ENCODE measurements around the gene FURIN. TPM values are rescaled to one million over a fixed set of nuclear protein-coding genes. Genes with fewer than 3 reads are reported as not detected.

The FURIN gene
- total RNA-seq, 1 donor from 2014 or later: 8.3 TPM

- peaks cover 47% of the 10 kb centered on the region for H3K4me1 Mint-ChIP-seq
- peaks cover 5% of the 10 kb centered on the region for H3K27me3 Mint-ChIP-seq (ENCODE audit: insufficient read depth, low read depth)
- Histone ChIP-seq H3K9ac (no peak overlapping the region), H3K4me3 (no peak overlapping the region), H3F3A (ENCODE audit: low read depth) (peaks cover 36% of the 10 kb centered on the region), H3K4me1 (peaks cover 41% of the 10 kb centered on the region), H3K27ac (no peak overlapping the region), H3K79me2 (ENCODE audit: low read depth) (peaks cover 6% of the 10 kb centered on the region), H3K36me3 (no peaks in the 10 kb centered on the region), H4K20me1 (ENCODE audit: low read depth) (peaks cover 17% of the 10 kb centered on the region), H2AFZ (replicated peaks) (no peak overlapping the region), H3K4me2 (peak overlapping the region; percentile 12), H3K9me3 (ENCODE audit: low read depth) (no peaks in the 10 kb centered on the region), H3K27me3 (no peaks in the 10 kb centered on the region)
- H3K4me3 Mint-ChIP-seq: peak overlapping the region; percentile 90
- H3K9me3 Mint-ChIP-seq: no peaks in the 10 kb centered on the region
- no peak for TF ChIP-seq EZH2 (IDR thresholded peaks at IDR 0.05)
- no peak for TF ChIP-seq CTCF (IDR thresholded peaks at IDR 0.05)
- no peak for TF ChIP-seq EZH2phosphoT487 (IDR thresholded peaks at IDR 0.05)
- peaks cover 2% of the 10 kb centered on the region for H3K36me3 Mint-ChIP-seq
- DNase-seq (ENCODE audit: low spot score): peak; percentile 61
- H3K27ac Mint-ChIP-seq: no peak overlapping the region
Observed at GRCh38 chr15:90869601-90870353, 1.4 kb downstream of the FURIN start.

GRCh38 chr15:90870354-90871138 is 2.2 kb downstream of the FURIN start:
- no peaks in the 10 kb centered on the region for H3K9me3 ChIP-seq (ENCODE audit: low read depth)
- H3K79me2 ChIP-seq (ENCODE audit: low read depth): peaks cover 6% of the 10 kb centered on the region
- peak overlapping the region; percentile 90 for H3K4me3 Mint-ChIP-seq
- peaks cover 2% of the 10 kb centered on the region for H3K36me3 Mint-ChIP-seq
- TF ChIP-seq EZH2 (IDR thresholded peaks at IDR 0.05) (no peak), EZH2phosphoT487 (IDR thresholded peaks at IDR 0.05) (no peak), CTCF (IDR thresholded peaks at IDR 0.05) (no peak)
- H3K4me2 ChIP-seq: peak overlapping the region; percentile 98
- H3K27ac Mint-ChIP-seq: peak overlapping the region; percentile 84
- H2AFZ ChIP-seq (replicated peaks): peak overlapping the region; percentile 86
- peaks cover 36% of the 10 kb centered on the region for H3F3A ChIP-seq (ENCODE audit: low read depth)
- no peak overlapping the region for H3K9ac ChIP-seq
- DNase-seq (ENCODE audit: low spot score): no peak
- peaks cover 41% of the 10 kb centered on the region for H3K4me1 ChIP-seq
- peak overlapping the region; percentile 94 for H3K4me3 ChIP-seq
- peaks cover 17% of the 10 kb centered on the region for H4K20me1 ChIP-seq (ENCODE audit: low read depth)
- peaks cover 47% of the 10 kb centered on the region for H3K4me1 Mint-ChIP-seq
- H3K27me3 ChIP-seq: no peaks in the 10 kb centered on the region
- H3K27ac ChIP-seq: no peak overlapping the region
- no peaks in the 10 kb centered on the region for H3K36me3 ChIP-seq
- no peaks in the 10 kb centered on the region for H3K9me3 Mint-ChIP-seq
- peaks cover 5% of the 10 kb centered on the region for H3K27me3 Mint-ChIP-seq (ENCODE audit: insufficient read depth, low read depth)

- H3K36me3 ChIP-seq: no peaks in the 10 kb centered on the region
- peaks cover 41% of the 10 kb centered on the region for H3K4me1 ChIP-seq
- H3K27me3 Mint-ChIP-seq (ENCODE audit: insufficient read depth, low read depth): peaks cover 5% of the 10 kb centered on the region
- H3K27ac ChIP-seq: no peak overlapping the region
- H3K27ac Mint-ChIP-seq: peak overlapping the region; percentile 84
- DNase-seq (ENCODE audit: low spot score): peak; percentile 54
- peaks cover 2% of the 10 kb centered on the region for H3K36me3 Mint-ChIP-seq
- H3K27me3 ChIP-seq: no peaks in the 10 kb centered on the region
- peaks cover 17% of the 10 kb centered on the region for H4K20me1 ChIP-seq (ENCODE audit: low read depth)
- no peak overlapping the region for H3K9ac ChIP-seq
- H3K4me1 Mint-ChIP-seq: peaks cover 47% of the 10 kb centered on the region
- H2AFZ ChIP-seq (replicated peaks): peak overlapping the region; percentile 86
- H3K4me3 Mint-ChIP-seq: peak overlapping the region; percentile 90
- H3K4me3 ChIP-seq: peak overlapping the region; percentile 94
- no peaks in the 10 kb centered on the region for H3K9me3 ChIP-seq (ENCODE audit: low read depth)
- H3F3A ChIP-seq (ENCODE audit: low read depth): peaks cover 36% of the 10 kb centered on the region
- peaks cover 6% of the 10 kb centered on the region for H3K79me2 ChIP-seq (ENCODE audit: low read depth)
- TF ChIP-seq CTCF (IDR thresholded peaks at IDR 0.05): no peak
- peak overlapping the region; percentile 98 for H3K4me2 ChIP-seq
- H3K9me3 Mint-ChIP-seq: no peaks in the 10 kb centered on the region
Observed at GRCh38 chr15:90871139-90871715, 2.8 kb downstream of the FURIN start.
